NCI-H82 treated with DMSO at 0.1 percent for 48 hours (cell line): ENCODE results near the gene CHAMP1.
A peak's percentile ranks its signal among the peaks of the same experiment; 100 is the strongest.

Experiments used
- DNase-seq: peaks from one replicate; lab custom pipeline; 2025; ENCODE audit not compliant: unreplicated experiment; lab: John Stamatoyannopoulos, UW

The CHAMP1 gene

DNA sequence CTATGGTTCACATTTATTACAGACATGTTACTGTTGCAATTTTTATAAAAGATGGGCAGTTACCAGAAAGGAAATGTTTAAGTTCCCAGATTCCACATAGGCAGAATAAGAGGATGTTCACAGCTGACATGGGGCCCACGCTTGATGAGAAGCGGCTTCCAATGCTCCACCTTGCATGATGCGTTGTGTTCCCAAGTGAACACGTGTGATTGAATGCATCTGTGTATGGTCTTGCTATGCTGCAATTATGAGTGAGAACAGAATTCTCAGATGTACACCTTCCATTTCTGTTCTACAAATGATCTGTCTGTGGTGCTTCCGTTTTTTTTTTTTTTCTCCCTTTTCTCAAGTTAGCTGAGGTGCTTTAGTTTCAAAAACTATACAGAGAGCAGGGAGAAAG, 17.4 kb upstream of the CHAMP1 start:
- no peak for DNase-seq

GRCh38 chr13:114298866-114299265, 15.4 kb upstream of the CHAMP1 start:
- no peak for DNase-seq

GRCh38 chr13:114299604-114300305, 14.5 kb upstream of the CHAMP1 start:
- DNase-seq, result no peak

- no peak for DNase-seq
These were observed 10.5 kb upstream of the CHAMP1 start for GRCh38 chr13:114303700-114304327.

DNA sequence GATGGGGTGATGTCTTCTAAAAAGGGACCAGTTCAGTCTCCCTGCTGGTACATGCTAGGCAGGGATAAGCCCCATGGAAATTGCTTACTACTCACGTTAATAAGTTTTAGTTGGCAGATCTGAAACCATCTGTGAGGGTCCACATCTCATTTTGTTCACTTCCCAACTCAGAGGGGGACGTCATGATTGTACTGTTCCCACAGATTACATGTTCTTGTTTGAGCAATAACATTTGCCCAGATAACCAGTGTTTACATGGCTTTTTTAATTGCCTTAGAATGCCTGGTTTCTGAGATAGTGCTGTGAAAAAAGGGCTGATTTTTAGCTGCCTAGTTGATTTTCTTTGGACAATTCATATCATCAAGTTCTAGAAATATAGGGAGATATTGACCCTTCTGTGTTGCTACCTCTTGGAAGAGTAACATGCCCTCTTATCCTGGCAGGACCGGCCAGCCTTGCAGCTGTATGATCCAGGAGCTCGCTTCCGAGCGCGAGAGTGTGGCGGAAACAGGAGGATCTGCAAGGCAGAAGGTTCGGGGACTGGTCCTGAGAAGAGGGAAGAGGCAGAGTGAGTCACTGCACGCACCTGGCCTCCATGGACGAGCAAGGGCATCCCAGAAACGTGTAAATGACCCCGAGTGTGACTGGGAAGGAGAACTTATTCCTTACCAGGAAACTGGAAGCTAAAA, 9.8 kb upstream of the CHAMP1 start:
- no peak for DNase-seq

DNA sequence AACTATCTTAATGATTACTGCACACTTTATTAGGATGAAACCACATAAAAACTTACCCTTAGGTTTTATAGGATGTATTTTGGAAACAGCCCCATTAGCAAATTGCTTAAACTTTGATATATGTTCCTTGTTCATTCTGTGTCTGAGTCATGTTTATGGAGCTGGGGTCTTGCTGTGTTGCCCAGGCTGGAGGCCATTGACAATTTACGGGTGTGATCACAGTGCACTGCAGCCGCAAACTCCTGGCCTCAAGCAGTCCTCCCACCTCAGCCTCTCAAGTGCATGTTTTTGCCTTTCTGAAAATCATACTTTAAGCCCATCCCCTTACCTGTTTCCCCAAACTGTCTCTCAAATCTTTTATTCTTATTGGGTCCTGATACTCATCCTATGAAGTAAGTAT, 5.2 kb upstream of the CHAMP1 start:
- no peak for DNase-seq

- DNase-seq, result no peak
These were observed 4.4 kb upstream of the CHAMP1 start for GRCh38 chr13:114309806-114310410.

DNA sequence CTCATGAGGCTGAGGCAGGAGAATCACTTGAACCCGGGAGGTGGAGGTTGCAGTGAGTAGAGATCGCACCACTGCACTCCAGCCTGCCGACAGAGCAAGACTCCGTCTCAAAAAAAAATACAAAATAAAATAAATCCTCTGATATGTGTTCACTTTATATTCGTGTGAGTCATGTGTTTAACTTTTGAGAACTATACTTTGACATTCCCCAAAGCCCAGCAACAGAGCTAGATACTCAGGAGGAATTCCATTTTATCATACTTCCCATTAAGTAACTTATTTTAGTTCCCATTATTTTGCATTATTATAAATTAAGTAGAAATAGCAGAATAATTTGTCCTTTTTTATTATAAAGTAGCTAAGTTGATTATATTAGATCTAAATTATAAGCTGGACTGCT, 3.3 kb upstream of the CHAMP1 start:
- DNase-seq, result no peak

- DNase-seq, result no peak
These were observed 2.9 kb upstream of the CHAMP1 start for GRCh38 chr13:114311387-114311786.

- no peak for DNase-seq
These were observed 2.4 kb upstream of the CHAMP1 start for GRCh38 chr13:114311908-114312307.

DNA sequence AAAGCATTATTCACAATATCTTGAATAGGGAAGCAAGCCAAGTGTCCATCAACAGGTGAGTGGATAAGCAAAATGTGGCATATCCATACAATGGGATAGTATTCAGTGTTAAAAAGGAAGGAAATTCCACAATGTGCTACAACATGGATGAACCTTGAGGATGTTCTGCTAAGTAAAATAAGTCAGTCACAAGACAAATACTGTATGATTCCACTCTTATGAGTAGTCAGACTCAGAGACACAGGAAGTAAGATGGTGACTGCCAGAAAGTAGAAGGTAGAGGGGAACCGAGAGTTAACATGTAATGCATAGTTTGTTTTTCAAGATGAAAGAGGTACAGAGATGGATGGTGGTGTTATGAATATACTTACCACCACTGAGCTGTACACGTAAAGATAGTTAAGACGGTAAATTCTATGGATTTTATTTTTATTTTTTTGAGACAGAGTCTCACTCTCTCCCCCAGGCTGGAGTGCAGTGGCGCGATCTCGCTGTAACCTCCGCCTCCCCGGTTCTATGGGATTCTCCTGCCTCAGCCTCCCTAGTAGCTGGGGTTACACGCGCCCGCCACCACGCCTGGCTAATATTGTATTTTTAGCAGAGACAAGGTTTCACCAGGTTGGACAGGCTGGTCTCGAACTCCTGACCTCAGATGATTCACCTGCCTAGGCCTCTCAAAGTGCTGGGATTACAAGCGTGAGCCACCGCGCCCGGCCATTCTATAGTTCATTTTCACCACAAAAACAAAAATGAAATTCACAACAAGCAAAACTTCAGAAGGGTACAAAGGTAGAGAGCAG, 1.0 kb upstream of the CHAMP1 start:
- no peak for DNase-seq

DNA sequence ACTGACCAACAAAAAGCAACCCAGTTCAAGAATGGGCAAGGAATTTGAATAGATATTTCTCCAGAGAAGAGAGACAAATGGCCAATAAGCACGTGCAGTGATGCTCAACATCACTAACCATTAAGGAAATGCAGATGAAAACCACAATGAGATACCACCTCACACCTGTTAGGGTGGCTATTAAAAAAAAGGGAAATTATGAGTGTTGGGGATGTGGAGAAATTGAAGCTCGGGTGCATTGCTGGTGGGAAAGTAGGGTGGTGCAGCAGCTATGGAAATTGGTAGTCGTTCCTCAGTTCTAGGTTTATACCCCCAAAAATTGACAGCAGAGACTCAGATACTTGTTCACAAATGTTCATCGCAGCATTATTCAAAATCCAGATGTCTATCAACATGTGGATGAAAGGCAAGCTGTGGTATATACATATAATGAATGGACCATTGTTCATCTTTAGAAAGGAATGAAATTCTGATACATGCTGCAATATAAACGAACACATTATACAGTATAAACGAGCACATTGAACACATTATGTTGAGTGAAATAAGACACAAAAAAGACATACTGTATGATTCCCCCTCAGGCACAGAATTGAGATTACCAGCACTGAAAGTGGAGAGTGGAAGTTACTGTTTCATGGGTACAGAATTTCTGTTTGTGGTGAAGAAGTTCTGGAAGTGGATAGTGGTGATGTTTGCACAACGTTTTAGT, 927 bp downstream of the CHAMP1 start:
- DNase-seq, result no peak

DNA sequence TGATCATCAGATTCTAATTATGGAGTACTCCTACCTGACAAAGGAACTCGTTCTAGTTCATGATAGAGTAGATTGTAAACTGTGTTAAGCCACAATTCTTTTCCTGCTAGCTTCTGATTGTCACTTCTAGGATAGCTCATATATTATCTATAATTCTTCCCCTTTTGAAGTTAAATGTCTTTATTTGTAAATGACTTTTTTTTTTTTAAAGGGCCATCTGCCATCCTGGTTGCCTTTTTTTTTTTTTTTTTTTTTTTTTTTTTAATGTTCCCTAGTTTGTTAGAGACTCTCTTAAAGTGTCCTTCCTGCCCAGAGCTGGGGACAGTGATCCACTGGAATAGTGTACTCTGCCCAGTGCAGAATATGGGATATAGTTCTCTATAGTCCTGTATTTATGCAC, 4.3 kb downstream of the CHAMP1 start:
- no peak for DNase-seq

GRCh38 chr13:114319441-114319913, 5.2 kb downstream of the CHAMP1 start:
- no peak for DNase-seq

GRCh38 chr13:114320065-114320464, 5.8 kb downstream of the CHAMP1 start:
- DNase-seq, result no peak

DNA sequence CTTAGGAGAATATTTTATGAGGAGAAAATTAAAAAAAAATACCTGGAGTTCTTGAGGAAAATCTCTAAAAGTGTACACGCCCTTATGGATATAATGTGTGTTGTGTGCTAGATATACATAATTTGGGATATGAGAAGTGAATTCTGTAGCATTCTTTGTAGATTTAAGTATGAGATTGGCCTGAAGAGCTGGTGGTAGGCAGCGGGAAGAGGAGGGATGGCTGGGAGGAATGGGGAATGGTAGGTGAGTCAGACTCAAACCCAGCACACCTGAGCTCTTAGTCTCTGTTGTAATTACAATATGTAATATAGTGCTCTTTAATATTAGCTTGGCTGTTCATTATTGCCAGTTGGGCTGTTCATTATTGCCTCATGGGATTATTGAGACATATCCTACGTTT, 7.0 kb downstream of the CHAMP1 start:
- no peak for DNase-seq

DNA sequence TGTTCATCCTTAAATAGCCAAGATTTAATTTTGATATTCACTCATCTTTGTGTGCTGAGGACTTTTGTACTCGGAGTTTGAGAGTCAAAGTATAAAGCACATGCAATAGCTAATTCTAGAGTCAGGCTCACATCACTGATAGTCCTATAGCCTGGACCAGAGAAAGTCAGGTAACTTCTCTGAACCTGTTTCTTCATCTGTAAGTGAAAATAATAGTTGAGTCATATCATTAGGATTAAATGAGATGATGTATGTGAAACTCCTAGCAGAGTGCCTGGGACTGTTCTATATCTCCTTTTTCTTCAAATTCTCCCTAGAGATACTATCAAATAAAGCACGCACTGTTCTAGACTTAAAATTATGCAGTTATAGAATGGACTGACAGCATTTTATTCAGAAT, 9.0 kb downstream of the CHAMP1 start:
- no peak for DNase-seq

DNA sequence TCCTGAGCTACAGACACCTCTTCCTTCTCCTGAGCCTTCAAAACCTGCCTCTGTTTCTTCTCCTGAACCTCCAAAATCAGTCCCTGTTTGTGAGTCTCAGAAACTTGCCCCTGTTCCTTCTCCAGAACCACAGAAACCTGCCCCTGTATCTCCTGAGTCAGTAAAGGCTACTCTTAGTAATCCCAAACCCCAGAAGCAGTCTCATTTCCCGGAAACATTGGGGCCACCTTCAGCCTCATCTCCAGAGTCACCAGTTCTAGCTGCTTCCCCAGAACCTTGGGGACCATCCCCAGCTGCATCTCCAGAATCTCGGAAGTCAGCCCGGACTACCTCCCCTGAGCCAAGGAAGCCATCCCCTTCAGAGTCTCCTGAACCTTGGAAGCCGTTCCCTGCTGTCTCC, 10.0 kb downstream of the CHAMP1 start:
- DNase-seq, result no peak

GRCh38 chr13:114325729-114326128, 11.4 kb downstream of the CHAMP1 start:
- no peak for DNase-seq

GRCh38 chr13:114328034-114328433, 13.7 kb downstream of the CHAMP1 start:
- peak; percentile 55 for DNase-seq
